NCI-H748 treated with DMSO at 0.1 percent for 48 hours (cell line): ENCODE data around the gene FMR1.

Source experiments
- DNase-seq: peaks from one replicate; lab custom pipeline; 2025; lab: John Stamatoyannopoulos, UW

Gene FMR1

GRCh38 chrX:147916375-147916968, 4.8 kb downstream of the FMR1 start:
- DNase-seq, result no peak

DNA sequence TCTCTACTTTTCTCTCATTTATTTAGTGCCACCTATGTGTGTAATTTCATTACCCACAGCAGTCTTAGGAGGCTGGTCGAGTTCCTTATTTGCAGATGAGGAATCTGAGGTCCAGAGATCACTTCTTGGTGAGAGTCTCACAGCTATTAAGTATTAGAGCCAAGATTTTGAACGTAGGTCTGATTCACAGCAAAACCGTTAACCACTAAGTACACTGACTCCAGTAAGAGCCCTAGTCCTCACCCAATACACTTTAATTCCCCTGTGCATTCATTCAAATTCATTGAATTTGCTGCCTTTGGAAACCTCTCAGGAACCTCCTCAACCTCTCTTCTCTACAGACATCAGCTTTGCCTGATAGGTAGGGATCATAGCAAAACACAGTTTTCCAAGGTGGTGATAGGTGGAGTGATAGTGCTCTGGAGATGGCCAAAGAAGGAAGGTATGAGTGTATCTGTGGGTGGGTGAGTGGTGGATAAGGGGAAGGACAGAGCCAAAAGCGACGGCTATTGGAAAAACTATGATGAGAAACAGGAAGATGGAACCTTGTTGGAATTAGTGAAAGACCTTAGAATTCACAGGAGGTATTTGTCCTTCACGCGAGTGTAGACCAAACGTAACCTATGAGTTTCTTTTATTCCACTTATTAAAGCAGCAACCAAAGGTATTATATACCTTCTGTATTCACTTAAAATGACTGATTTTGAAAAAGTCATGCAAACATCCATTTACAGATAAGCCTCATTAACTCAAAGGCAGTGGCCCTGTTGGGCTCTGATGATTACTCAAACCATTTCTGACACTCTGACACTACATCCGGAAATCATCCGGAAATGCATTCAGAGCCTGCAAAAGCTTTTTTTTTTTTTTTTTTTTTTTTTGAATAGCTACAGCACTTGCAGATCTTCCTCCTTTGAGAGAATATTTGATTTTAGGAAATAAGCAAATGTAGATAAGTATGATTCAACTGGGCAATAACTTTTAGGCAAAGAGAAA, 6.3 kb downstream of the FMR1 start:
- DNase-seq, result no peak

- no peak for DNase-seq
Measured at GRCh38 chrX:147920161-147920666, 8.5 kb downstream of the FMR1 start.

GRCh38 chrX:147923605-147924004, 11.9 kb downstream of the FMR1 start:
- DNase-seq, result no peak

- DNase-seq, result no peak
Measured at GRCh38 chrX:147927256-147927655, 15.5 kb downstream of the FMR1 start.

DNA sequence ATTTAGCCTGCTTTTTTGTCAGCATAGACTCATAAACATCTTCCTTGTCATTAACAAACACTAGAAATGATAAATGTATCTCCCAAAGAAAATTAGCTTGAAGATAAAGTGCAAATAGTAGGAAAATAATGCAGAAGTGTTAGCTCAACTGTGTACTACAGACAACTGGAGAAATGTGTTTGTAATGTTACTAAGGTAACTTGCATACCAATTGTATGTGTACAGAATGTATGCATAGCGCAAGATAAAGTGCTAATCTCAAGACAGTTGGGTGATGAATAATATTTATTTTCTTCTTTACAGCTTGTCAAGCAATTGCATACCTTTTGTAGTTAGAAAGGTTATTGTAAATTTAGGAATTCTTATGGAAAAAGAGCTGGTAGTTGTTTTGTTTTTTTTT, 22.1 kb downstream of the FMR1 start:
- no peak for DNase-seq

DNA sequence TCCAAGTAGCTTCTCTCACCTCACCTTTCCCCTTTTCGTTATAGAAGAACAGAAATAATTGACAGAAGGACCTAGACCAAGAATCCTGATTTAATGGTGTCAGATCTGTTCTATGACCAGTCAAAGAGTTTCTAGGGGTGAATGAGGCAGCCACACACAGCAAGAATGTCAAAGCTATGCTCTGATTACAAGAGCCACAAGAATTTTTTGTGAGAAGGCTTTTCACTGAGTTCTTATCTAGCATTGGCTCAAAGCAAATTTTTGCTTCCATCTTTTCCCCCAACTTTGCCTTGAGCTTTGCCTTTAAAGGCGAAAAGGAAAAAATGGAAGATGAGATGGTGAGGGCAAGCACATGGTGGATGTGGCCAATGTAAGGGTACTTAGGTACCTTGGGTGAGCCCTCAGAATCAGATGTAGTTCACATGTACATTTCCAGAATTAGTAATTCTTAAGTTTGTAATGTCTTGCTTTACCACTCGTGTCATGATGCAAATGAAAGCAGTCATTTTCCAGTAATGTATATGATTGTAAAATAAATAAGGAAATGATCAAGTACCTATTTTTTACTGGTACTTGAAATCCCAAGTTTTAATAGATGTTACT, 23.5 kb downstream of the FMR1 start:
- no peak for DNase-seq

GRCh38 chrX:147945286-147945685, 33.6 kb downstream of the FMR1 start:
- no peak for DNase-seq

GRCh38 chrX:147948531-147948930, 36.8 kb downstream of the FMR1 start:
- DNase-seq, result no peak

GRCh38 chrX:147950352-147950751, 38.6 kb downstream of the FMR1 start:
- no peak for DNase-seq

DNA sequence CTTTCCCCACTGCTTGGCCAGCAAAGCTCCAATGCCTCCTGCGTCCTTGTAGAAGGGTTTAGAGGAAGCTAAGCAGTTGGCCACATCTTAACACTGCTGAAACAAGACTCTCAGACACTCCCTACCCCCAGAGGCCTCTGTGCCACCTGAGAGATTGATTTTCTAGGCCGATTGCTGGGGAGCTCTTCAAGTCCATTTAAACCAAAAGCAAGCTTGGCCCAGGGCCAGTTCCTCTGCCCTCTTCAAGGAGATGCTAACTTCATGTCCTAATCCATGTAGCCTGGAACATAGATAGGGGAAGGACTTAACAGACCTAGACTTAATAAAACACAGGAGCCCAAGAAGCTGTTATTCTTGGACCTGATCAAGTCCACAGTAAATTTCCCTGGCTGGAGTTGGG, 42.3 kb downstream of the FMR1 start:
- no peak for DNase-seq

DNA sequence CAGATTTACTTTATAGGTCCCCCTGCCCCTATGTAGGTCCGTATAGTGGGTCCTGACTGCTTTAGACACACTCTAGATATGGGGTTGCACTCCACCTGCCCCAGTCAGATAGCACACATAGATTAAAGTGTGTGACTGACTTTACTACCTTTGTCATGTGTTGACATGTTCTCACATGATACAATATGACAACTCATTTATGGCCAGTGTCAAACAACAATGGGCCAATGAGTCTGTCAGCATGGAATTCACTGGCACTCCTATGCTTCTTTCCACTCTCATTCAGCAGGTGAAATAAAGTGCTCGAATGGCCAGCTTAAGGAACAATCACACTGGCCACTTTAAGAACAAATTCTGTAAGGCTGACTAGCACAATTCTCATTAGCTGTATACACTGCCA, 45.6 kb downstream of the FMR1 start:
- no peak for DNase-seq

DNA sequence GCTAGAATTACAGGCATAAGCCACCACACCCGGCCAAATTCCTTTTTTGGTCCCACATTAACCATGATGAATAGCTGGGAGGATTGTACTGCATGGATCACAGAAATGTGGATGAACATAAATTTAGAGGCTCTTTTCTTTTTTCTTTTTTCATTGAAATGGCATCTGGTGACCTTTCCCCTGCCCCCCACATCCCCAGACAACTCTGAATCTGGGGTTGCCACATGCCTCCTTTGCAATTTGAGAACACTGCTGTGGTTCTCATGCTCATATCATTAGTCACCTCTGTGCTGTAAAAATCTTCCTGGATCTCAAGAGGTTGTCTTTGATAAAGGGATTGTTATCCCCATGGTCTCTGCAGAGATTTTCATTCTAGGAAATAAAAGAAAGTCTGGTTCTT, 46.6 kb downstream of the FMR1 start:
- no peak for DNase-seq

DNA sequence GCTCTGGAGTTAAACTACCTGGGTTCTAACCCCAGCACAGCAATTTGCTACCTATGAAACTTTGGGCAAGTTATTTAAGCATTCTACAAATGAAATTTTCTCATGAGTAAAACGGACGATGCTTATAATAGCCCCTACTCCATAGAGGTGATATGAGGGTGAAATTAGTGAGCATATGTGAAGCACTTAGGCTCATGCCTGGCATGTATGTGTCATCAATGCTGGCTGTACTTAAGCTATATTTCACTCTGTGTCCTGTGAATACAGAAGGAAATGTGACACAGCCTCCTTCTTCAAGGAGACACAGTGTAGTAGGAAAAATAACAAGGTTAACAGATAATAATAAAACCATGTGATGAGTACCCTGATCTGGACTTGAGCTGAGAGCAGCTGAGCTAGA, 49.0 kb downstream of the FMR1 start:
- no peak for DNase-seq

- no peak for DNase-seq
Measured at GRCh38 chrX:147962476-147962875, 50.8 kb downstream of the FMR1 start.

- DNase-seq, result no peak
Measured at GRCh38 chrX:147978931-147979330, 67.2 kb downstream of the FMR1 start.

GRCh38 chrX:147981038-147981752, 69.5 kb downstream of the FMR1 start, which contains the start of gene FMR1NB:
Gene FMR1NB, plus strand, starts transcription at chrX:147981337. Its CDS starts 66 bp downstream, at chrX:147981403.
- no peak for DNase-seq
